SK-N-SH (cell line): ENCODE results near the gene ADCY1. TPM values are rescaled to one million over a fixed set of nuclear protein-coding genes. Genes with fewer than 3 reads are reported as not detected.

Experiments
- CTCF ChIA-PET: fragments of 300-600, 350-600 bp; formaldehyde crosslinking; extraction: SDS; loops from one replicate; lab custom pipeline; 2021; lab: Yijun Ruan, JAX
- POLR2A ChIA-PET: fragments of 350-600 bp; sonication (Branson Sonifier 250); formaldehyde crosslinking; extraction: SDS; loops from one replicate; lab custom pipeline; 2020; ENCODE audit warnings: antibody characterized with exemption, inconsistent platforms; lab: Yijun Ruan, JAX
- DNase-seq: peaks from one replicate; pipeline ENCODE4 v3.0.0; 2012
- H2AFZ ChIP-seq: fragments of 200-600 bp; sonication (generic); 2 replicates; pipeline ENCODE4 v1.8.1; 2016; ENCODE audit warnings: antibody characterized with exemption, mild to moderate bottlenecking, low read depth
- H3F3A ChIP-seq: fragments of 200-600 bp; sonication (generic); replicated peaks from 2 replicates; pipeline ENCODE3; 2016; ENCODE audit warnings: antibody characterized with exemption, mild to moderate bottlenecking; ENCODE audit not compliant: insufficient read depth
- H3K27ac ChIP-seq, 2 experiments: fragments of 200-500 bp in 1 of 2; fragments of 200-600 bp in 1 of 2; sonication (Bioruptor generic) in 1 of 2; sonication (generic), shearing (Covaris generic) in 1 of 2; 2 replicates each; pipeline versions ENCODE4 v1.5.1 to v1.6.1; 2014 to 2016; ENCODE audit warnings: low read depth in 2 of 2, inconsistent platforms in 1 of 2, low read length in 1 of 2, mild to moderate bottlenecking in 1 of 2, mixed read lengths in 1 of 2
- H3K27me3 ChIP-seq: fragments of 200-600 bp; sonication (generic), shearing (Covaris generic); 2 replicates; pipeline ENCODE4 v1.6.1; 2016; ENCODE audit warnings: mixed run types; ENCODE audit not compliant: insufficient read depth
- H3K36me3 ChIP-seq, 2 experiments: fragments of 200-500 bp in 1 of 2; fragments of 200-600 bp in 1 of 2; sonication (Bioruptor generic) in 1 of 2; sonication (generic) in 1 of 2; replicated peaks in 1 of 2; 2 replicates each; pipeline versions ENCODE3 to v1.5.1; 2014 to 2016; ENCODE audit warnings: low read length in 1 of 2, mild to moderate bottlenecking in 1 of 2; ENCODE audit not compliant: insufficient read depth in 2 of 2, control insufficient read depth in 1 of 2
- H3K4me1 ChIP-seq, 2 experiments: fragments of 200-500 bp in 1 of 2; fragments of 200-600 bp in 1 of 2; sonication (Bioruptor generic) in 1 of 2; sonication (generic), shearing (Covaris generic) in 1 of 2; 2 replicates each; pipeline versions ENCODE4 v1.5.1 to v1.6.1; 2014 to 2016; ENCODE audit warnings: low read depth in 1 of 2, low read length in 1 of 2, mixed run types in 1 of 2; ENCODE audit not compliant: insufficient read depth in 2 of 2, control insufficient read depth in 1 of 2
- H3K4me2 ChIP-seq: fragments of 200-600 bp; sonication (generic), shearing (Covaris generic); 2 replicates; pipeline ENCODE4 v1.6.1; 2017; ENCODE audit warnings: mixed run types
- H3K4me3 ChIP-seq, 2 experiments: fragments of 200-500 bp in 1 of 2; fragments of 200-600 bp in 1 of 2; sonication (Bioruptor generic) in 1 of 2; sonication (generic), shearing (Covaris generic) in 1 of 2; 2 replicates each; pipeline versions ENCODE4 v1.5.1 to v1.8.1; 2014 to 2016; ENCODE audit warnings: low read depth in 2 of 2, inconsistent platforms in 1 of 2, low read length in 1 of 2, mild to moderate bottlenecking in 1 of 2, mixed read lengths in 1 of 2, moderate library complexity in 1 of 2
- H3K79me2 ChIP-seq: fragments of 200-600 bp; sonication (generic); 2 replicates; pipeline ENCODE4 v1.8.1; 2017; ENCODE audit warnings: mild to moderate bottlenecking; ENCODE audit not compliant: insufficient read depth
- H3K9ac ChIP-seq: fragments of 200-600 bp; sonication (generic); 2 replicates; pipeline ENCODE4 v1.6.1; 2017; ENCODE audit warnings: mixed run types
- H3K9me2 ChIP-seq: fragments of 200-600 bp; sonication (generic); 2 replicates; pipeline ENCODE4 v1.6.1; 2017; ENCODE audit warnings: mixed run types
- H3K9me3 ChIP-seq: fragments of 200-600 bp; sonication (generic); 2 replicates; pipeline ENCODE4 v1.6.1; 2017; ENCODE audit warnings: mixed run types, mild to moderate bottlenecking, moderate library complexity
- H4K20me1 ChIP-seq: fragments of 200-600 bp; sonication (generic); 2 replicates; pipeline ENCODE4 v1.6.1; 2017; ENCODE audit warnings: mild to moderate bottlenecking, mixed run types; ENCODE audit not compliant: insufficient read depth
- ELF1 ChIP-seq: IDR thresholded peaks from 2 replicates; pipeline ENCODE4 v1.4.0; 2012
- EP300 ChIP-seq, 2 experiments: IDR thresholded peaks; 2 replicates each; pipeline versions ENCODE4 v1.4.0 to v1.6.1; 2012; ENCODE audit warnings: borderline replicate concordance in 1 of 2, low read depth in 1 of 2, low read length in 1 of 2
- EZH2phosphoT487 ChIP-seq: fragments of 200-600 bp; sonication (generic); IDR thresholded peaks from 2 replicates; pipeline ENCODE4 v1.6.1; 2017; ENCODE audit warnings: low read depth, mixed run types, mild to moderate bottlenecking, antibody characterized with exemption, moderate library complexity, borderline replicate concordance
- FOXJ3 ChIP-seq: sonication (generic); formaldehyde crosslinking; IDR thresholded peaks from 2 replicates; pipeline ENCODE4 v1.5.1; 2020; ENCODE audit warnings: mild to moderate bottlenecking, missing genetic modification reagents
- GABPA ChIP-seq: IDR thresholded peaks from 2 replicates; pipeline ENCODE4 v1.4.0; 2012; ENCODE audit warnings: low read depth, mild to moderate bottlenecking
- MEF2A ChIP-seq: IDR thresholded peaks from 2 replicates; pipeline ENCODE4 v1.4.0; 2012; ENCODE audit warnings: low read depth, borderline replicate concordance
- RXRA ChIP-seq: IDR thresholded peaks from 2 replicates; pipeline ENCODE4 v1.4.0; 2012; ENCODE audit warnings: low read depth, mild to moderate bottlenecking, borderline replicate concordance
- SMC3 ChIP-seq: IDR thresholded peaks from 2 replicates; pipeline ENCODE4 v1.6.1; 2012; ENCODE audit warnings: low read depth, low read length, improper control_type of control experiment
- TEAD4 ChIP-seq: IDR thresholded peaks from 2 replicates; pipeline ENCODE4 v1.4.0; 2012; ENCODE audit warnings: mild to moderate bottlenecking, borderline replicate concordance; ENCODE audit not compliant: insufficient read depth
- WGBS: methylation state at CpG from one replicate; pipeline ENCODE4 v1.1.6; 2017; ENCODE audit warnings: low lambda C conversion rate; 5-methylcytosine and 5-hydroxymethylcytosine counted together
- polyA plus RNA-seq, 3 experiments: library from polyadenylated mRNA; depleted of rRNA; stranded (reverse); fragments of >200 nt; gene quantifications; 2 replicates each; pipeline ENCODE4 v1.2.3, GENCODE V29; 2012
- TF ChIP-seq, protein P1 (sequence below): fragments of 200-600 bp; sonication (generic); IDR thresholded peaks from 2 replicates; pipeline ENCODE4 v1.6.1; 2017; ENCODE audit warnings: antibody characterized with exemption, mild to moderate bottlenecking, moderate library complexity
- TF ChIP-seq, protein P2 (sequence below): IDR thresholded peaks from 2 replicates; pipeline ENCODE4 v1.6.1; 2012; ENCODE audit warnings: mild to moderate bottlenecking, low read depth, low read length, moderate library complexity
- TF ChIP-seq, protein P3 (sequence below): fragments of 150-350 bp; IDR thresholded peaks from 2 replicates; pipeline ENCODE4 v1.6.1; 2016; ENCODE audit warnings: mild to moderate bottlenecking, low read depth, low read length

The ADCY1 gene
- polyA plus RNA-seq, 1 of the 3 experiments (the other 2 are of a cell fraction) = 0.16 TPM

DNA sequence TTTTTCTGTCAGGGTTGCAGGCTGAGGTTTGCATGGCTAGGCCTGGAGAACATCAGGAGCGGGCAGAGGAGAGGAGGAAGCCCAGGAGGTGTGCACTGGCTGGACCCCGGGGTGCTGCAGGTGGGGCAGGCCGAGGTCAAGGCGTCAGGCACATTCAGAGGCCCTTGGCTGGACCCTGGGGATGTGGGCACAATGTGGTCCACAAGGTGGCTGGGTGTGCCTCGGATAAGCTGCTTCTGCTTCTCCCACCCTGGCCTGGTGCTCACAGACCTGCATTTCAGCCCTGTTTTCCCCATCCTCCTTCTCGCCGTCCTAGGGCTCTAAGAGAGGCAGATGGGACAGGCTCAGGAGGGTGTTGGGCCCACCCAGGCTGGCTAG, 108.2 kb downstream of the ADCY1 start:
- H3K9me3 ChIP-seq = no peaks in the 10 kb centered on the region
- WGBS = 56% methylated on average over 6 of the region's 7 CpGs
- H3K27ac ChIP-seq = no peak overlapping the region; a peak in 1 of 4 replicates
- no peaks in the 10 kb centered on the region for H4K20me1 ChIP-seq
- TF ChIP-seq SMC3 (no peak), EZH2phosphoT487 (no peak), GABPA (no peak), TEAD4 (no peak), EP300 (IDR thresholded peaks at IDR 0.05; ENCODE audit: borderline replicate concordance in 1 of 2, low read depth in 1 of 2, low read length in 1 of 2) (no peak), MEF2A (no peak), FOXJ3 (CRISPR knock-in tag) (no peak), RXRA (no peak), ELF1 (no peak)
- TF ChIP-seq, protein P1, sequence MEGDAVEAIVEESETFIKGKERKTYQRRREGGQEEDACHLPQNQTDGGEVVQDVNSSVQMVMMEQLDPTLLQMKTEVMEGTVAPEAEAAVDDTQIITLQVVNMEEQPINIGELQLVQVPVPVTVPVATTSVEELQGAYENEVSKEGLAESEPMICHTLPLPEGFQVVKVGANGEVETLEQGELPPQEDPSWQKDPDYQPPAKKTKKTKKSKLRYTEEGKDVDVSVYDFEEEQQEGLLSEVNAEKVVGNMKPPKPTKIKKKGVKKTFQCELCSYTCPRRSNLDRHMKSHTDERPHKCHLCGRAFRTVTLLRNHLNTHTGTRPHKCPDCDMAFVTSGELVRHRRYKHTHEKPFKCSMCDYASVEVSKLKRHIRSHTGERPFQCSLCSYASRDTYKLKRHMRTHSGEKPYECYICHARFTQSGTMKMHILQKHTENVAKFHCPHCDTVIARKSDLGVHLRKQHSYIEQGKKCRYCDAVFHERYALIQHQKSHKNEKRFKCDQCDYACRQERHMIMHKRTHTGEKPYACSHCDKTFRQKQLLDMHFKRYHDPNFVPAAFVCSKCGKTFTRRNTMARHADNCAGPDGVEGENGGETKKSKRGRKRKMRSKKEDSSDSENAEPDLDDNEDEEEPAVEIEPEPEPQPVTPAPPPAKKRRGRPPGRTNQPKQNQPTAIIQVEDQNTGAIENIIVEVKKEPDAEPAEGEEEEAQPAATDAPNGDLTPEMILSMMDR = no peak
- TF ChIP-seq, protein P2, sequence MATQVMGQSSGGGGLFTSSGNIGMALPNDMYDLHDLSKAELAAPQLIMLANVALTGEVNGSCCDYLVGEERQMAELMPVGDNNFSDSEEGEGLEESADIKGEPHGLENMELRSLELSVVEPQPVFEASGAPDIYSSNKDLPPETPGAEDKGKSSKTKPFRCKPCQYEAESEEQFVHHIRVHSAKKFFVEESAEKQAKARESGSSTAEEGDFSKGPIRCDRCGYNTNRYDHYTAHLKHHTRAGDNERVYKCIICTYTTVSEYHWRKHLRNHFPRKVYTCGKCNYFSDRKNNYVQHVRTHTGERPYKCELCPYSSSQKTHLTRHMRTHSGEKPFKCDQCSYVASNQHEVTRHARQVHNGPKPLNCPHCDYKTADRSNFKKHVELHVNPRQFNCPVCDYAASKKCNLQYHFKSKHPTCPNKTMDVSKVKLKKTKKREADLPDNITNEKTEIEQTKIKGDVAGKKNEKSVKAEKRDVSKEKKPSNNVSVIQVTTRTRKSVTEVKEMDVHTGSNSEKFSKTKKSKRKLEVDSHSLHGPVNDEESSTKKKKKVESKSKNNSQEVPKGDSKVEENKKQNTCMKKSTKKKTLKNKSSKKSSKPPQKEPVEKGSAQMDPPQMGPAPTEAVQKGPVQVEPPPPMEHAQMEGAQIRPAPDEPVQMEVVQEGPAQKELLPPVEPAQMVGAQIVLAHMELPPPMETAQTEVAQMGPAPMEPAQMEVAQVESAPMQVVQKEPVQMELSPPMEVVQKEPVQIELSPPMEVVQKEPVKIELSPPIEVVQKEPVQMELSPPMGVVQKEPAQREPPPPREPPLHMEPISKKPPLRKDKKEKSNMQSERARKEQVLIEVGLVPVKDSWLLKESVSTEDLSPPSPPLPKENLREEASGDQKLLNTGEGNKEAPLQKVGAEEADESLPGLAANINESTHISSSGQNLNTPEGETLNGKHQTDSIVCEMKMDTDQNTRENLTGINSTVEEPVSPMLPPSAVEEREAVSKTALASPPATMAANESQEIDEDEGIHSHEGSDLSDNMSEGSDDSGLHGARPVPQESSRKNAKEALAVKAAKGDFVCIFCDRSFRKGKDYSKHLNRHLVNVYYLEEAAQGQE = no peak
- TF ChIP-seq, protein P3, sequence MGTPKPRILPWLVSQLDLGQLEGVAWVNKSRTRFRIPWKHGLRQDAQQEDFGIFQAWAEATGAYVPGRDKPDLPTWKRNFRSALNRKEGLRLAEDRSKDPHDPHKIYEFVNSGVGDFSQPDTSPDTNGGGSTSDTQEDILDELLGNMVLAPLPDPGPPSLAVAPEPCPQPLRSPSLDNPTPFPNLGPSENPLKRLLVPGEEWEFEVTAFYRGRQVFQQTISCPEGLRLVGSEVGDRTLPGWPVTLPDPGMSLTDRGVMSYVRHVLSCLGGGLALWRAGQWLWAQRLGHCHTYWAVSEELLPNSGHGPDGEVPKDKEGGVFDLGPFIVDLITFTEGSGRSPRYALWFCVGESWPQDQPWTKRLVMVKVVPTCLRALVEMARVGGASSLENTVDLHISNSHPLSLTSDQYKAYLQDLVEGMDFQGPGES = no peak
- TF ChIP-seq, all 33 proteins: peak for 0
- Histone ChIP-seq H3F3A (no peaks in the 10 kb centered on the region), H2AFZ (no peak overlapping the region), H3K79me2 (no peaks in the 10 kb centered on the region), H3K4me3 (no peak overlapping the region), H3K4me2 (no peak overlapping the region), H3K9me2 (no peaks in the 10 kb centered on the region), H3K27me3 (no peaks in the 10 kb centered on the region), H3K36me3 (no peaks in the 10 kb centered on the region), H3K4me1 (peaks cover 0 to 4% of the 10 kb centered on the region in 2 experiments; a peak in 1 of 4 replicates), H3K9ac (no peak overlapping the region)
- ChIA-PET POLR2A (no interaction called here), CTCF (no interaction called here)
- no peak for DNase-seq
